ENCODE measurements around the gene ITPKC. TPM values are rescaled to one million over a fixed set of nuclear protein-coding genes. Genes with fewer than 3 reads are reported as not detected.
"Not testable (repeated sequence)": the region's sequence is repeated elsewhere in the genome, so short reads cannot be mapped to it uniquely, and the experiment has no call there.

The ITPKC gene
- total RNA-seq, 1 donor = 6.7 TPM

GRCh38 chr19:40776364-40776763 lies 59.5 kb downstream of the ITPKC start:
- Histone ChIP-seq H3K4me3 (ENCODE audit: low read length) (no peak overlapping the region), H3K4me1 (ENCODE audit: insufficient read depth, low read length) (peaks cover 30% of the 10 kb centered on the region), H3K9me3 (ENCODE audit: low read depth, low read length) (no peaks in the 10 kb centered on the region), H3K27me3 (ENCODE audit: insufficient read depth, low read length) (no peaks in the 10 kb centered on the region)

DNA sequence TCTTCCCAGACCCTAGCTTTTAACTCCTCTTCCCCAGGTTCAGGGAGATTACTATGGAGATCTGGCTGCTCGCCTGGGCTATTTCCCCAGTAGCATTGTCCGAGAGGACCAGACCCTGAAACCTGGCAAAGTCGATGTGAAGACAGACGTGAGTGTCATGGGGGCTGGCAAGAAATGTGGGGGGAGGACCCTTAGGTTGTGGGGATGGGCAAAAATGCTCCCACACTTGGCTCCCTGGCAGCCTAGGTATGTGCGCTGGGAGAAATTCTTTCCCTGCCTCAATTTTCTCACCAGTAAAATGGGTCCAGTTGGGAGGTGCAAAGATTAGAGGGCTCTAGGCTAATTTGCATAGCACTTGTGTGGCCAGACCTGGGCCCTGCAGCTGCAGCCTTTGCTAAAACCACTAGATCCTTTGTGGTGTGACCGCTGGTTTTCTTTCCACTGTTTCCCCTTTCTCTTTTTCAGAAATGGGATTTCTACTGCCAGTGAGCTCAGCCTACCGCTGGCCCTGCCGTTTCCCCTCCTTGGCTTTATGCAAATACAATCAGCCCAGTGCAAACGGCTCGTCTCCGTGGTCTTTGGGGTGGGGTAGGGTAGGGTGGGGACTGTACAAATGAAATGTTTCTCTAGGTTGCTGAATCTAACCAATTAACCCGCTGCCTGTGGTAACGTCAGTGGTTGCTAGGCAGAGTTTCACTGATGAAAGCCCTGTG lies 60.2 kb downstream of the ITPKC start:
- no peaks in the 10 kb centered on the region for H3K9me3 ChIP-seq (ENCODE audit: low read depth, low read length)
- no peaks in the 10 kb centered on the region for H3K27me3 ChIP-seq (ENCODE audit: insufficient read depth, low read length)
- peak overlapping the region; percentile 64 for H3K4me3 ChIP-seq (ENCODE audit: low read length)
- H3K4me1 ChIP-seq (ENCODE audit: insufficient read depth, low read length) = peaks cover 30% of the 10 kb centered on the region

DNA sequence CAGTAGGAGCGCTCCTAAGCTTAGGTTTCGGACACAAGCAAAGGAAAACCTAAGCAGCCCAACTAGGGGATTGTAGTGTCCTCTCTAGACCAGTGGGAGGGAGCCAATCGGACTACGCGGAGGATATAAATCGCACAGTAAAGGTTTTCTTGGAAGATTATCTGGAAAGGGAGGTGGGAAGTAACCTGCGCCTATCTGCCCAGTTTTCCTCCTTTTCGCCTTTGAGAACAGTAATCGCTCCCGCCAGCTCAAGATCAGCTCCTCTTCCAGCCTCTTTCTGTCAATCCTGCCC lies 60.7 kb downstream of the ITPKC start:
- H3K9me3 ChIP-seq (ENCODE audit: low read depth, low read length) = no peaks in the 10 kb centered on the region
- no peaks in the 10 kb centered on the region for H3K27me3 ChIP-seq (ENCODE audit: insufficient read depth, low read length)
- peaks cover 30% of the 10 kb centered on the region for H3K4me1 ChIP-seq (ENCODE audit: insufficient read depth, low read length)
- H3K4me3 ChIP-seq (ENCODE audit: low read length) = peak overlapping the region; percentile 64

GRCh38 chr19:40777937-40778705 lies 61.2 kb downstream of the ITPKC start, which contains the start of gene RAB4B:
Gene RAB4B (plus strand): TSS chr19:40778247. CDS start chr19:40778376, 129 bp downstream.
- no peaks in the 10 kb centered on the region for H3K27me3 ChIP-seq (ENCODE audit: insufficient read depth, low read length)
- H3K4me3 ChIP-seq (ENCODE audit: low read length) = peak within 1 kb of the TSS; percentile 64
- no peaks in the 10 kb centered on the region for H3K9me3 ChIP-seq (ENCODE audit: low read depth, low read length)
- peaks cover 30% of the 10 kb centered on the region for H3K4me1 ChIP-seq (ENCODE audit: insufficient read depth, low read length)

GRCh38 chr19:40778706-40779284 lies 61.9 kb downstream of the ITPKC start:
- Histone ChIP-seq H3K4me1 (ENCODE audit: insufficient read depth, low read length) (peaks cover 30% of the 10 kb centered on the region), H3K27me3 (ENCODE audit: insufficient read depth, low read length) (no peaks in the 10 kb centered on the region), H3K4me3 (ENCODE audit: low read length) (peak overlapping the region; percentile 64)

DNA sequence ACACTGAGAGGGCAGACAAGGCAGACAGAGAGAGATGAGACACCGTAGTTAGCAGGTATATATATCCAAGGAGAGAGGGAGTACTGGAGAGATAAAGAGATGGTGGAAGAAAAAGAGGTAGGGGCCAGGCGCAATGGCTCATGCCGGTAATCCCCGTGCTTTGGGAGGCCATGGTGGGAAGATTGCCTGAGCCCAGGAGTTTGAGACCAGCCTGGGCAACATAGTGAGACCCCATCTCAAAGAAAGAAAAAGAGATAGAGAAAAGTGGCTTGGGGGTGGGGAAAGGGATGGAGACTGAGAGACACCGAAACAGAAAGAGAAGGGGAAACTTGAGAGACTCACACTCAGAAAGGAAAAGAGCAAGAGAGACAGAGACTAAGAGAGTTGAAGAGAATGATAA lies 63.7 kb downstream of the ITPKC start:
- Histone ChIP-seq H3K9me3 (ENCODE audit: low read depth, low read length) (no peaks in the 10 kb centered on the region), H3K4me1 (ENCODE audit: insufficient read depth, low read length) (peaks cover 26% of the 10 kb centered on the region), H3K27me3 (ENCODE audit: insufficient read depth, low read length) (no peaks in the 10 kb centered on the region), H3K4me3 (ENCODE audit: low read length) (no peak overlapping the region)

More at GRCh38 chr19:40778706-40779284, 61.9 kb downstream of the ITPKC start:
- H3K9me3 ChIP-seq (ENCODE audit: low read depth, low read length) = no peaks in the 10 kb centered on the region

DNA sequence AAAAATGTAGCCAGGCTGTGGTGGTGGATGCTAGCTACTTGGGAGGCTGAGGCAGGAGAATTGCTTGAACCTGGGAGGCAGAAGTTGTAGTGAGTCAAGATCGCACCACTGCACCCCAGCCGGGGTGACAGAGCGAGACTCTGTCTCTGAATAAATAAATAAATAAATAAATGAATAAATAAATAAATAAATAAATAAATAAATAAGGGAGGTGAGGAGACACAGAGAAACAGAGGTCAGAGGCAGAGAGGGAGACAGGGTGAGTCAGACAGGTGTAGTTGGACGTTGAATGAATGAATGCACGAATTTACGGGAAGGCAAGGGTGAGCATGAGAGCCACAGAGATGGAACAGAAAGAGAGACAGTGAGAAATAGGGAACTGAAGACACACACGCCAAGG lies 64.2 kb downstream of the ITPKC start:
- Histone ChIP-seq H3K27me3 (ENCODE audit: insufficient read depth, low read length) (no peaks in the 10 kb centered on the region), H3K9me3 (ENCODE audit: low read depth, low read length) (no peaks in the 10 kb centered on the region), H3K4me3 (ENCODE audit: low read length) (no peak overlapping the region), H3K4me1 (ENCODE audit: insufficient read depth, low read length) (peaks cover 24% of the 10 kb centered on the region)

DNA sequence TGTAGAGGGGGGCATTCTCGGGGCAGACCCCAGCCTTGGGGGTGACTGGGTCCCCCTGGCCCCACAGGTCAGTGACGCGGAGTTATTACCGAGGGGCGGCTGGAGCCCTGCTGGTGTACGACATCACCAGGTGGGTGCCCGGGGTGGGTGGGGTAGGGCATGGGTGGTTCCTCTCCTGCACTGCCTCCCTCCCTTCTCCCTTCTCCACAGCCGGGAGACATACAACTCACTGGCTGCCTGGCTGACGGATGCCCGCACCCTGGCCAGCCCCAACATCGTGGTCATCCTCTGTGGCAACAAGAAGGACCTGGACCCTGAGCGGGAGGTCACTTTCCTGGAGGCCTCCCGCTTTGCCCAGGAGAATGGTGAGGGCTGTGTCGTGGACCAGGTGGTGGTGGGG lies 66.8 kb downstream of the ITPKC start:
- Histone ChIP-seq H3K4me1 (ENCODE audit: insufficient read depth, low read length) (peaks cover 11% of the 10 kb centered on the region), H3K4me3 (ENCODE audit: low read length) (no peak overlapping the region), H3K27me3 (ENCODE audit: insufficient read depth, low read length) (no peaks in the 10 kb centered on the region), H3K9me3 (ENCODE audit: low read depth, low read length) (no peaks in the 10 kb centered on the region)

GRCh38 chr19:40784146-40784545 lies 67.2 kb downstream of the ITPKC start:
- not testable (repeated sequence) for H3K4me1 ChIP-seq (ENCODE audit: insufficient read depth, low read length); H3K27me3 ChIP-seq (ENCODE audit: insufficient read depth, low read length); H3K9me3 ChIP-seq (ENCODE audit: low read depth, low read length); H3K4me3 ChIP-seq (ENCODE audit: low read length)

DNA sequence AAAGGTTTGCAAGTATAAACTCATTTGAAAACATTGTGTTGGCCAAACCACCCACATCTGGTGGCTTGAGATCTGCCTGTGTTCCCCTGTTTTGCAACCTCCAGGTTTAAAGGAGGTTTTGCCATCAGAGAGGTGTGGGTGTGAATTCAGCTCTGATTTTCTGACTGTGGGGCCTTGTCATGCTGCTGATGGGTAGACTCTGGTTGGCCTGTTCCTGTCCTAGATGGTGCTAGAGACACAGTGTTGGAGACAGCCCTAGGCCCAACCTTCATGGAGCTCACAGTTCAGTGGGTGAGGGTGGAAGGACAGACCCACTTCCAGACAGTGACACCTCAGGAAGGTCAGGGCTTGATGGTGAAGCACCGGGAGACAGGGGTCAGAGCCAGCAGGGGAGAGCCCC lies 68.6 kb downstream of the ITPKC start:
- H3K9me3 ChIP-seq (ENCODE audit: low read depth, low read length) = no peaks in the 10 kb centered on the region
- H3K4me3 ChIP-seq (ENCODE audit: low read length) = no peak overlapping the region
- H3K4me1 ChIP-seq (ENCODE audit: insufficient read depth, low read length) = no peaks in the 10 kb centered on the region
- H3K27me3 ChIP-seq (ENCODE audit: insufficient read depth, low read length) = no peaks in the 10 kb centered on the region

- Histone ChIP-seq H3K4me1 (ENCODE audit: insufficient read depth, low read length) (no peaks in the 10 kb centered on the region), H3K9me3 (ENCODE audit: low read depth, low read length) (no peaks in the 10 kb centered on the region), H3K4me3 (ENCODE audit: low read length) (no peak overlapping the region), H3K27me3 (ENCODE audit: insufficient read depth, low read length) (no peaks in the 10 kb centered on the region)
These were observed 69.4 kb downstream of the ITPKC start for GRCh38 chr19:40786060-40787037.

Other genes with a start within 250 kb of the ITPKC start
- gene SHKBP1, start 140.2 kb upstream of the ITPKC start, total RNA-seq = 55.9 TPM
- 16.2 TPM for gene LTBP4, start 115.7 kb upstream of the ITPKC start, total RNA-seq
- gene NUMBL, start 26.5 kb upstream of the ITPKC start, total RNA-seq = 3.1 TPM
- gene COQ8B, start 226 bp upstream of the ITPKC start, total RNA-seq = 11.9 TPM
- gene ACTMAP, start 33.4 kb downstream of the ITPKC start, total RNA-seq = 0.52 TPM
- 26.2 TPM for gene SNRPA, start 34.1 kb downstream of the ITPKC start, total RNA-seq
- not detected for gene MIA, start 58.4 kb downstream of the ITPKC start, total RNA-seq
- gene RAB4B, start 61.1 kb downstream of the ITPKC start, total RNA-seq = 9.6 TPM
- 52.7 TPM for gene EGLN2, start 82.1 kb downstream of the ITPKC start, total RNA-seq
- gene CYP2A6, start 133.3 kb downstream of the ITPKC start, total RNA-seq = not detected
- gene CYP2A7, start 165.1 kb downstream of the ITPKC start, total RNA-seq = not detected

Measured in mononuclear cell (primary cell).